ENCODE measurements around the gene GAS7. TPM values are rescaled to one million over a fixed set of nuclear protein-coding genes. Genes with fewer than 3 reads are reported as not detected.

Gene GAS7
- total RNA-seq, 1 experiment from 2014 or later: 12.3 TPM

GRCh38 chr17:10116753-10117420 is 81.5 kb downstream of the GAS7 start:
- no peaks in the 10 kb centered on the region for H3K36me3 Mint-ChIP-seq
- TF ChIP-seq PRDM15 (CRISPR knock-in tag; IDR thresholded peaks at IDR 0.05): no peak
- no peak for TF ChIP-seq GTF2I (CRISPR knock-in tag; conservative IDR thresholded peaks at IDR 0.05)
- no peak for TF ChIP-seq ZBTB43 (CRISPR knock-in tag; IDR thresholded peaks at IDR 0.05)
- no peak for TF ChIP-seq E2F1 (CRISPR knock-in tag; IDR thresholded peaks at IDR 0.05)
- TF ChIP-seq FOXK1 (CRISPR knock-in tag; IDR thresholded peaks at IDR 0.05): no peak
- no peak for TF ChIP-seq ZNF532 (CRISPR knock-in tag; IDR thresholded peaks at IDR 0.05; ENCODE audit: borderline replicate concordance)
- no peak for TF ChIP-seq USF1 (CRISPR knock-in tag; IDR thresholded peaks at IDR 0.05)
- no peak for TF ChIP-seq E2F5 (CRISPR knock-in tag; IDR thresholded peaks at IDR 0.05)
- no peak for TF ChIP-seq IRF2 (CRISPR knock-in tag; IDR thresholded peaks at IDR 0.05; ENCODE audit: borderline replicate concordance, low read depth)
- H3K4me3 Mint-ChIP-seq: no peak overlapping the region
- no peaks in the 10 kb centered on the region for H3K9me3 Mint-ChIP-seq
- H3K27ac Mint-ChIP-seq: peak overlapping the region; percentile 61; the same call in 1 of the 2 replicates
- CTCF ChIA-PET: interaction anchor here (1.1 kb wide), 1 partner anchor 110 kb away, joined by 7 read pairs; no protein-coding TSS in a partner anchor
- DNase-seq (ENCODE audit: low spot score): no peak
- no peaks in the 10 kb centered on the region for H3K27me3 Mint-ChIP-seq (ENCODE audit: low read depth)
- no peak for ATAC-seq
- peaks cover 56% of the 10 kb centered on the region for H3K4me1 Mint-ChIP-seq
- POLR2A ChIA-PET: no interaction called here

GRCh38 chr17:10116267-10116666 is 82.1 kb downstream of the GAS7 start:
- Mint-ChIP-seq H3K36me3 (no peaks in the 10 kb centered on the region), H3K27ac (no peak overlapping the region), H3K27me3 (ENCODE audit: low read depth) (no peaks in the 10 kb centered on the region), H3K9me3 (no peaks in the 10 kb centered on the region), H3K4me1 (peaks cover 50% of the 10 kb centered on the region), H3K4me3 (no peak overlapping the region)
- POLR2A ChIA-PET: no interaction called here
- TF ChIP-seq MYBL2 (CRISPR knock-in tag; IDR thresholded peaks at IDR 0.05): no peak
- no peak for TF ChIP-seq SP1 (CRISPR knock-in tag; conservative IDR thresholded peaks at IDR 0.05)
- no peak for TF ChIP-seq SMAD4 (CRISPR knock-in tag; IDR thresholded peaks at IDR 0.05)
- ATAC-seq (no peak), DNase-seq (ENCODE audit: low spot score) (no peak)
- CTCF ChIA-PET: no interaction called here

Measured in WTC11 (cell line).